GM04504 (cell line): Measurements from ENCODE around the gene MMAB.

Experiments
- DNase-seq: peaks from one replicate; pipeline ENCODE4 v3.0.0-alpha.2; 2012; ENCODE audit warnings: low read depth

MMAB gene

GRCh38 chr12:109510196-109510595 lies 63.1 kb downstream of the MMAB start:
- DNase-seq: no peak

GRCh38 chr12:109504068-109504467 lies 69.2 kb downstream of the MMAB start:
- DNase-seq: no peak
